ENCODE data around the gene PARK7. TPM values are rescaled to one million over a fixed set of nuclear protein-coding genes. Genes with fewer than 3 reads are reported as not detected.

PARK7 gene
- total RNA-seq, 6 experiments from 2014 or later, result 144 to 218 (median 173) TPM

GRCh38 chr1:7928247-7928646, 33.3 kb upstream of the PARK7 start:
- no peaks in the 10 kb centered on the region for H3K36me3 ChIP-seq
- 63% methylated on average over 4 of the region's 4 CpGs for WGBS (ENCODE audit: insufficient coverage, low coverage, low lambda C conversion rate, missing lambda C conversion rate)
- no peaks in the 10 kb centered on the region for H3K4me1 ChIP-seq
- no peak for DNase-seq
- ATAC-seq, result no peak
- no peak overlapping the region for H3K27ac ChIP-seq
- no peak overlapping the region for H3K4me3 ChIP-seq
- H3K9me3 ChIP-seq, result no peaks in the 10 kb centered on the region
- TF ChIP-seq POLR2A (IDR thresholded peaks at IDR 0.05) (no peak), CTCF (IDR thresholded peaks at IDR 0.05) (no peak)
- intact Hi-C loops (cut with DNase I), result no loop called here
- H3K27me3 ChIP-seq, result no peaks in the 10 kb centered on the region

DNA sequence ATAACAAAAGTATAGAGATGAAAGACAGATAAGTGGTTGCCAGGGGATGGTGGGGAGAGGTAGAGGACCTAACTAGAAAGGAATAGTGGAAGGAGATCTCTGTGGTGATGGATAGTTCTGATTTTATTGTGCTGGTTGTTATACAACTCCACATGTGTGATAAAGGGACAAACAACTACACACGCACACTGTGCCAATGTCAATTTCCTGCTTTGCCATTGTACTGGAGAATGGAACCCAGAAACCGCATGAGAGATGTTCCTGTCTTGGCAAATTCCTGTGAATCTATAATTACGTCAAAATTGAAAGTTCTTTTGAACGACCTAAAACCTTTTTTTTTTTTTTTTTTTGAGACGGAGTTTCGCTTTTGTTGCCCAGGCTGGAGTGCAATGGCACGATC, 31.9 kb upstream of the PARK7 start:
- intact Hi-C loops (cut with DNase I), result no loop called here
- Histone ChIP-seq H3K9me3 (no peaks in the 10 kb centered on the region), H3K4me3 (no peak overlapping the region), H3K27ac (no peak overlapping the region), H3K36me3 (no peaks in the 10 kb centered on the region), H3K4me1 (no peaks in the 10 kb centered on the region), H3K27me3 (no peaks in the 10 kb centered on the region)
- TF ChIP-seq POLR2A (IDR thresholded peaks at IDR 0.05), result no peak
- TF ChIP-seq CTCF (IDR thresholded peaks at IDR 0.05), result no peak
- DNase-seq, result no peak
- WGBS (ENCODE audit: insufficient coverage, low coverage, low lambda C conversion rate, missing lambda C conversion rate), result 40% methylated on average over 7 of the region's 7 CpGs
- no peak for ATAC-seq

- Histone ChIP-seq H3K27ac (no peak overlapping the region), H3K36me3 (no peaks in the 10 kb centered on the region), H3K27me3 (no peaks in the 10 kb centered on the region), H3K9me3 (no peaks in the 10 kb centered on the region), H3K4me3 (no peak overlapping the region), H3K4me1 (no peaks in the 10 kb centered on the region)
- 45% methylated on average over 15 of the region's 15 CpGs for WGBS (ENCODE audit: insufficient coverage, low coverage, low lambda C conversion rate, missing lambda C conversion rate)
- TF ChIP-seq CTCF (IDR thresholded peaks at IDR 0.05), result no peak
- no peak for TF ChIP-seq POLR2A (IDR thresholded peaks at IDR 0.05)
- DNase-seq (no peak), ATAC-seq (no peak)
- intact Hi-C loops (cut with DNase I), result no loop called here
Observed at GRCh38 chr1:7930645-7931445, 30.7 kb upstream of the PARK7 start.

DNA sequence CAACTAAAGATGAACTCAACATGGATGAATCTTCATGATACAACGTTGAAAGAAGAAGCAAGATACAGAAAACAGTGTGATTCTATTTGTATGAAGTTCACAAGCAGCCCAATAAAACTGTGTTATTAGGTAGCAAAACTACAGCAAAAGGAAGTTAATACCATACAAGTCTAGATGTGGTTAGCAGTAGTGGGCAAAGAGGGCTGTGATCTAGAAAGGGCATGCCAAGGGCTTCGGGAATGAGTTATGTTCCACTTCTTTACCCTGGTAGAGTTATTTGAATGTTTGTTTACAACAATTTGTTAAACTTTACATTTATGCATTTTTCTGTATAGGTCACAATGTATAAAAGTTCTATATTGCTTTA, 30.1 kb upstream of the PARK7 start:
- 39% methylated on average over 2 of the region's 2 CpGs for WGBS (ENCODE audit: insufficient coverage, low coverage, low lambda C conversion rate, missing lambda C conversion rate)
- TF ChIP-seq POLR2A (IDR thresholded peaks at IDR 0.05), result no peak
- TF ChIP-seq CTCF (IDR thresholded peaks at IDR 0.05), result no peak
- intact Hi-C loops (cut with DNase I), result no loop called here
- Histone ChIP-seq H3K4me1 (no peaks in the 10 kb centered on the region), H3K36me3 (no peaks in the 10 kb centered on the region), H3K9me3 (no peaks in the 10 kb centered on the region), H3K4me3 (no peak overlapping the region), H3K27ac (no peak overlapping the region), H3K27me3 (no peaks in the 10 kb centered on the region)
- ATAC-seq (no peak), DNase-seq (no peak)

Measured in right lobe of liver (tissue), 6 donors.